CD14-positive monocyte (primary cell): ENCODE results near the gene COPS2. TPM values are rescaled to one million over a fixed set of nuclear protein-coding genes. Genes with fewer than 3 reads are reported as not detected.
A peak's percentile ranks its signal among the peaks of the same experiment; 100 is the strongest.

Source experiments
- DNase-seq, 3 donors: peaks; one replicate each; pipeline ENCODE4 v3.0.0-alpha.2; 2011 to 2022
- H2AFZ ChIP-seq: 2 replicates; pipeline ENCODE4 v1.6.0; 2012; ENCODE audit warnings: mild to moderate bottlenecking, low read depth, low read length, inconsistent platforms; ENCODE audit not compliant: insufficient read depth, poor library complexity, severe bottlenecking
- H3K27ac ChIP-seq, 2 donors: 1 replicate in 1 of 2; 2 replicates in 1 of 2; pipeline ENCODE4 v1.5.1; 2012 to 2013; ENCODE audit warnings: low read length in 2 of 2, control low read depth in 1 of 2, inconsistent platforms in 1 of 2, low read depth in 1 of 2, mild to moderate bottlenecking in 1 of 2
- H3K27me3 ChIP-seq, 2 donors: one replicate each; pipeline versions ENCODE4 v1.6.0 to v1.6.1; 2011 to 2013; ENCODE audit warnings: low read length in 2 of 2; ENCODE audit not compliant: control insufficient read depth in 2 of 2, insufficient read depth in 2 of 2
- H3K36me3 ChIP-seq, 2 donors: replicated peaks in 1 of 2; 1 replicate in 1 of 2; 2 replicates in 1 of 2; pipeline versions ENCODE4 v1.5.1 to v1.6.1; 2012 to 2013; ENCODE audit warnings: low read length in 2 of 2, control low read depth in 1 of 2, inconsistent platforms in 1 of 2, mild to moderate bottlenecking in 1 of 2; ENCODE audit not compliant: insufficient read depth in 2 of 2, control insufficient read depth in 1 of 2
- H3K4me1 ChIP-seq, 2 donors: 1 replicate in 1 of 2; 2 replicates in 1 of 2; pipeline versions ENCODE4 v1.5.1 to v1.6.1; 2012 to 2013; ENCODE audit warnings: low read length in 2 of 2, control low read depth in 1 of 2, inconsistent platforms in 1 of 2, mild to moderate bottlenecking in 1 of 2, moderate library complexity in 1 of 2; ENCODE audit not compliant: insufficient read depth in 2 of 2, control insufficient read depth in 1 of 2
- H3K4me2 ChIP-seq: replicated peaks from 2 replicates; pipeline ENCODE3; 2012; ENCODE audit warnings: low read length, moderate library complexity, mild to moderate bottlenecking; ENCODE audit not compliant: poor library complexity, severe bottlenecking; ENCODE audit errors: extremely low read depth
- H3K4me3 ChIP-seq, 3 experiments: fragments of 200-600 bp in 1 of 3; sonication (generic) in 1 of 3; replicated peaks in 1 of 3; 1 replicate in 2 of 3; 2 replicates in 1 of 3; pipeline ENCODE4 v1.5.1; 2011 to 2013; ENCODE audit warnings: low read length in 3 of 3, mild to moderate bottlenecking in 3 of 3, control low read depth in 2 of 3, low read depth in 2 of 3, inconsistent platforms in 1 of 3, moderate library complexity in 1 of 3
- H3K79me2 ChIP-seq: 2 replicates; pipeline ENCODE4 v1.6.0; 2012; ENCODE audit warnings: mild to moderate bottlenecking, control low read depth, inconsistent platforms, low read length, moderate library complexity; ENCODE audit not compliant: insufficient read depth
- H3K9ac ChIP-seq: 2 replicates; pipeline ENCODE4 v1.6.0; 2017; ENCODE audit warnings: low read length, mild to moderate bottlenecking; ENCODE audit not compliant: insufficient read depth, poor library complexity, severe bottlenecking
- H3K9me3 ChIP-seq, 2 donors: replicated peaks in 1 of 2; 1 replicate in 1 of 2; 2 replicates in 1 of 2; pipeline versions ENCODE4 v1.5.1 to v1.6.1; 2012 to 2013; ENCODE audit warnings: low read length in 2 of 2, control low read depth in 1 of 2; ENCODE audit not compliant: control insufficient read depth in 1 of 2, insufficient read depth in 1 of 2
- H4K20me1 ChIP-seq: 2 replicates; pipeline ENCODE4 v1.6.0; 2012; ENCODE audit warnings: mild to moderate bottlenecking, low read length, control low read depth, moderate library complexity; ENCODE audit not compliant: insufficient read depth
- H3K27ac Mint-ChIP-seq, 7 donors: one replicate each; pipeline ENCODE4 v1.8.0; 2020; ENCODE audit warnings: mild to moderate bottlenecking in 7 of 7, mixed read lengths in 7 of 7, moderate library complexity in 6 of 7, inconsistent platforms in 2 of 7
- H3K27me3 Mint-ChIP-seq, 3 donors: one replicate each; pipeline ENCODE4 v1.8.0; 2021 to 2022; ENCODE audit warnings: low read depth in 3 of 3, mild to moderate bottlenecking in 3 of 3, mixed read lengths in 3 of 3, moderate library complexity in 3 of 3, inconsistent platforms in 1 of 3
- H3K36me3 Mint-ChIP-seq, 2 donors: one replicate each; pipeline ENCODE4 v1.8.0; 2020; ENCODE audit warnings: mixed read lengths in 2 of 2, inconsistent platforms in 1 of 2, mild to moderate bottlenecking in 1 of 2
- H3K4me1 Mint-ChIP-seq: one replicate; pipeline ENCODE4 v1.8.0; 2020; ENCODE audit warnings: mild to moderate bottlenecking, mixed read lengths
- H3K4me3 Mint-ChIP-seq, 2 donors: one replicate each; pipeline ENCODE4 v1.8.0; 2020; ENCODE audit warnings: mild to moderate bottlenecking in 2 of 2, mixed read lengths in 2 of 2, moderate library complexity in 1 of 2
- H3K9me3 Mint-ChIP-seq, 7 donors: one replicate each; pipeline ENCODE4 v1.8.0; 2020 to 2022; ENCODE audit warnings: mixed read lengths in 7 of 7, mild to moderate bottlenecking in 6 of 7, moderate library complexity in 6 of 7, inconsistent platforms in 2 of 7
- CTCF ChIP-seq: fragments of 200-600 bp; IDR thresholded peaks from one replicate; pipeline ENCODE4 v1.8.0; 2022; ENCODE audit warnings: antibody characterized with exemption, mild to moderate bottlenecking
- WGBS: methylation state at CpG from one replicate; pipeline ENCODE4 v1.1.5; 2013; ENCODE audit warnings: missing lambda C conversion rate; ENCODE audit not compliant: insufficient coverage; 5-methylcytosine and 5-hydroxymethylcytosine counted together
- intact Hi-C, 2 donors: fragments of 100-400 bp; cut with micrococcal nuclease; formaldehyde crosslinking; loops; one replicate each; pipeline versions ENCODE4 v1.15.0 to v1.15.1; 2023
- polyA plus RNA-seq, 3 donors: library from polyadenylated mRNA; depleted of rRNA in 1 of 3; unstranded in 2 of 3; stranded (reverse) in 1 of 3; fragments of 300-500 nt in 2 of 3; fragments of >200 nt in 1 of 3; fragmentation: Illumina TruSeq in 2 of 3; gene quantifications; 1 replicate in 2 of 3; 2 replicates in 1 of 3; pipeline ENCODE4 v1.2.3, GENCODE V29; 2012 to 2021

Gene COPS2
- polyA plus RNA-seq, 3 donors, result 22.2 to 36.1 (median 32.4) TPM

DNA sequence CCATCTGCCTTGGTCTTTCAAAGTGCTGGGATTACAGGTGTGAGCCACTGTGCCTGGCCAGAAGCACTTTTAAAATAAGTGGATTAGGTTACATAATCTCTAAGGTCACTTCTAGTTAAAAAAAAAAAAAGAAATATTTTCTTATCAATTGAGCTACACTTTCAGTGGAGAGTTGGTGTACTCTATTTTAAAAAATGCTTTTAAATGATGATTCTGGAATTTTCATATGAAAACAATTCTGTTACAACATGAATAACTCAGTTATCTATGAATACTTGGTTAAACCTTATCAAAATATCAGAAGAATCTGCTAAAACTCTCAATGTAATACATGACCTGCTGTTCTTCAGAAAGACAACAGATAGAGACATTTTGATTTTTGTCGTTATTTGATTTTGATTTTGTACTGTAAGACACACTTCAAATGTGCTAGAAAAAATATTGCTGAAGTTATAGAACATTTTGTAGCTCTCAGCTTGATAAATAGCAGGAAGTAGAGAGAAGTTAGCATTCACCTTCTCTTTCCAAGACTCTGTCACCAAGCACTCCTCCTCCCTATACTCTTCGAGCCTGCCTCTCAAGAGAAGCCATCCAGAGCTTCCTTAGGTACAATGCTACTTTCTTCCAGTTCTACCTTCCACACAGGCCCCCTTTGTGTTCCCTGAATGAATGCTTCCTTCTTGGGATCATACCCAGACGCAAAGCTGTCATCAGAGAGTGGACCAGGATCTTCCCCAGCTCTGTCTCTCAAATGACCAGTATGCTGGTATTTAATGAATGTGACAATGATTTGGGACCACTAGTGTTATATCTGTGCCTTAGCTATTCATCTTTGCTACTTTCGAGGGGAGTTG lies 61.9 kb downstream of the COPS2 start:
- Histone ChIP-seq H3K4me1 (no peaks in the 10 kb centered on the region), H4K20me1 (no peaks in the 10 kb centered on the region), H3K27ac (no peak overlapping the region), H3K4me3 (no peak overlapping the region), H3K9ac (no peak overlapping the region), H3K27me3 (no peaks in the 10 kb centered on the region), H3K4me2 (no peak overlapping the region), H2AFZ (no peak overlapping the region), H3K36me3 (no peaks in the 10 kb centered on the region), H3K9me3 (no peaks in the 10 kb centered on the region), H3K79me2 (no peaks in the 10 kb centered on the region)
- DNase-seq, result no peak
- H3K36me3 Mint-ChIP-seq, result no peaks in the 10 kb centered on the region
- H3K9me3 Mint-ChIP-seq, result no peaks in the 10 kb centered on the region
- intact Hi-C loops, result no loop called here
- no peak overlapping the region for H3K4me3 Mint-ChIP-seq
- H3K4me1 Mint-ChIP-seq, result no peaks in the 10 kb centered on the region
- 100% methylated on average over 1 of the region's 4 CpGs for WGBS
- no peak for TF ChIP-seq CTCF
- peak overlapping the region in 1 of 7 donors; percentile 65 for H3K27ac Mint-ChIP-seq
- peaks cover 0 to 3% (median 1%) of the 10 kb centered on the region in 3 donors for H3K27me3 Mint-ChIP-seq

GRCh38 chr15:49088996-49089395 lies 66.4 kb downstream of the COPS2 start:
- Histone ChIP-seq H3K27me3 (no peaks in the 10 kb centered on the region), H4K20me1 (no peaks in the 10 kb centered on the region), H2AFZ (no peak overlapping the region), H3K36me3 (no peaks in the 10 kb centered on the region), H3K4me2 (no peak overlapping the region), H3K9me3 (no peaks in the 10 kb centered on the region), H3K4me1 (no peaks in the 10 kb centered on the region), H3K79me2 (no peaks in the 10 kb centered on the region), H3K9ac (no peak overlapping the region), H3K4me3 (no peak overlapping the region), H3K27ac (no peak overlapping the region)
- Mint-ChIP-seq H3K36me3 (no peaks in the 10 kb centered on the region), H3K9me3 (no peaks in the 10 kb centered on the region), H3K4me1 (no peaks in the 10 kb centered on the region), H3K27ac (no peak overlapping the region), H3K4me3 (no peak overlapping the region), H3K27me3 (no peaks in the 10 kb centered on the region)
- WGBS, result 86% methylated on average over 2 of the region's 4 CpGs
- DNase-seq, result no peak
- no peak for TF ChIP-seq CTCF
- intact Hi-C loops, result no loop called here
